ENCODE measurements around the gene FGF7.

DNA sequence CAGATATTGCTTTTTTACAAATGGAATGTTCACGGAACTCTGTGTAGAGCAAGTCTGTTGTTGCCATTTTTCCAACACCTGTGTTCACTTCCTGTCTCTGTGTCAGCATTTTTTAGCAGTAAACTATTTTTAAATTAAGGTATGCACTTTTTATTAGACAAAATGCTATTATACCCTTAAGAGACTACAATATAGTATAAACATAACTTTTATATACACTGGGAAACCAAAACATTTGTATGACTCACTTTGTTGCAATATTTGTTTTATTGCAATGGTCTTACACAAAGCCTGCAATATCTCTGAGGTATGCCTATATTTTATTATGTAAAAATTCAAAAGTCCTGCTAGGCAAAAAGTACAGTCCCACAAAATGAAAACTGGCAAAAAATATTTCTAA, 39.8 kb upstream of the FGF7 start:
- TF ChIP-seq, protein P1, sequence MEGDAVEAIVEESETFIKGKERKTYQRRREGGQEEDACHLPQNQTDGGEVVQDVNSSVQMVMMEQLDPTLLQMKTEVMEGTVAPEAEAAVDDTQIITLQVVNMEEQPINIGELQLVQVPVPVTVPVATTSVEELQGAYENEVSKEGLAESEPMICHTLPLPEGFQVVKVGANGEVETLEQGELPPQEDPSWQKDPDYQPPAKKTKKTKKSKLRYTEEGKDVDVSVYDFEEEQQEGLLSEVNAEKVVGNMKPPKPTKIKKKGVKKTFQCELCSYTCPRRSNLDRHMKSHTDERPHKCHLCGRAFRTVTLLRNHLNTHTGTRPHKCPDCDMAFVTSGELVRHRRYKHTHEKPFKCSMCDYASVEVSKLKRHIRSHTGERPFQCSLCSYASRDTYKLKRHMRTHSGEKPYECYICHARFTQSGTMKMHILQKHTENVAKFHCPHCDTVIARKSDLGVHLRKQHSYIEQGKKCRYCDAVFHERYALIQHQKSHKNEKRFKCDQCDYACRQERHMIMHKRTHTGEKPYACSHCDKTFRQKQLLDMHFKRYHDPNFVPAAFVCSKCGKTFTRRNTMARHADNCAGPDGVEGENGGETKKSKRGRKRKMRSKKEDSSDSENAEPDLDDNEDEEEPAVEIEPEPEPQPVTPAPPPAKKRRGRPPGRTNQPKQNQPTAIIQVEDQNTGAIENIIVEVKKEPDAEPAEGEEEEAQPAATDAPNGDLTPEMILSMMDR (IDR thresholded peaks at IDR 0.05), result no peak
- no peak for TF ChIP-seq POLR2A (IDR thresholded peaks at IDR 0.05)

Measured in body of pancreas (tissue), 4 donors.